Cardiac muscle cell (in vitro differentiated cells and primary cell): Measurements from ENCODE around the gene SPECC1. TPM values are rescaled to one million over a fixed set of nuclear protein-coding genes. Genes with fewer than 3 reads are reported as not detected.

ENCODE experiments used
- DNase-seq, 2 donors: peaks; one replicate each; pipeline versions ENCODE4 v3.0.0 to v3.0.0-alpha.2; 2010 to 2017; ENCODE audit warnings: low read depth in 1 of 2, low spot score in 1 of 2
- H3K27ac ChIP-seq: fragments of 200-600 bp; sonication (generic); 2 replicates; pipeline ENCODE4 v1.5.1; 2016
- H3K27me3 ChIP-seq: fragments of 200-600 bp; sonication (generic); 2 replicates; pipeline ENCODE4 v1.6.0; 2016; ENCODE audit warnings: control low read depth
- H3K36me3 ChIP-seq: fragments of 200-600 bp; sonication (generic); 2 replicates; pipeline ENCODE4 v1.5.1; 2016; ENCODE audit warnings: control low read depth
- H3K4me1 ChIP-seq: fragments of 200-600 bp; sonication (generic); 2 replicates; pipeline ENCODE4 v1.8.1; 2017; ENCODE audit warnings: low read depth, mild to moderate bottlenecking, mixed run types
- H3K4me3 ChIP-seq: fragments of 200-600 bp; sonication (generic); 2 replicates; pipeline ENCODE4 v1.5.1; 2016; ENCODE audit warnings: mild to moderate bottlenecking
- H3K9me3 ChIP-seq: fragments of 200-600 bp; sonication (generic); 2 replicates; pipeline ENCODE4 v1.5.1; 2017; ENCODE audit warnings: low read depth, mild to moderate bottlenecking, control low read depth
- polyA plus RNA-seq: library from polyadenylated mRNA; unstranded; fragments of >200 nt; fragmentation: Nextera tagmentation; extraction: Ambion mirVana; gene quantifications from 2 replicates; pipeline ENCODE4 v1.2.1, GENCODE V29; 2016
- total RNA-seq: library from RNA; depleted of rRNA; stranded (reverse); fragments of >200 nt; gene quantifications from 2 replicates; pipeline ENCODE4 v1.2.3, GENCODE V29; 2016
- TF ChIP-seq, protein P1 (sequence below): IDR thresholded peaks from 2 replicates; pipeline ENCODE4 v1.5.1; 2012; ENCODE audit warnings: low read depth, mild to moderate bottlenecking, low read length

Gene SPECC1
- total and polyA plus RNA-seq, 2 experiments from 2014 or later, result 13.6 to 48.7 TPM

DNA sequence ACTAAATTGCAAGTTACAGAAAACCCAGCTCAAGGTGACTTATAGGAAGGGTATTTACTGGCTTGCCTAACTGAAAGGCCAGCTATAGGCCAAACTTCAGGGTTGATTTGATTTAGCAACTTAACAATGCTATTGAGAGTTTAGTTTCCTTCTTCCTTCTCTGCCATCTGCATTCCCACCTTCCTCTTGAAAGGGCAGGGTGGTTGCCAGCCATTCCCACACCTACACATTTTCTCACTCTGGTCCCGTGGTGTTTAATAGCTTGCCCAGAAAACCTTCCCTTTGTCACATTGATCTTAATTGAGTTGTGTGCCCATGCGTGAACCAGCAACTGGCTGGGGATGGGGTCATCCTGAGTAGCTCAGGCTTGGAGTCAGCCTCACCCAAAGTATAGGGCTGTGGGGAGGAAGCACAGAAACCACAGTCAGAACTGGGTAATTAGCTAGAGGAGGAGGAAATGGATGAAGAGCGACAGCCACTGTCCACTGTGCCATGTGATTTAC is 194.7 kb downstream of the SPECC1 start:
- no peak for DNase-seq
- H3K4me1 ChIP-seq, result no peaks in the 10 kb centered on the region
- TF ChIP-seq, protein P1, sequence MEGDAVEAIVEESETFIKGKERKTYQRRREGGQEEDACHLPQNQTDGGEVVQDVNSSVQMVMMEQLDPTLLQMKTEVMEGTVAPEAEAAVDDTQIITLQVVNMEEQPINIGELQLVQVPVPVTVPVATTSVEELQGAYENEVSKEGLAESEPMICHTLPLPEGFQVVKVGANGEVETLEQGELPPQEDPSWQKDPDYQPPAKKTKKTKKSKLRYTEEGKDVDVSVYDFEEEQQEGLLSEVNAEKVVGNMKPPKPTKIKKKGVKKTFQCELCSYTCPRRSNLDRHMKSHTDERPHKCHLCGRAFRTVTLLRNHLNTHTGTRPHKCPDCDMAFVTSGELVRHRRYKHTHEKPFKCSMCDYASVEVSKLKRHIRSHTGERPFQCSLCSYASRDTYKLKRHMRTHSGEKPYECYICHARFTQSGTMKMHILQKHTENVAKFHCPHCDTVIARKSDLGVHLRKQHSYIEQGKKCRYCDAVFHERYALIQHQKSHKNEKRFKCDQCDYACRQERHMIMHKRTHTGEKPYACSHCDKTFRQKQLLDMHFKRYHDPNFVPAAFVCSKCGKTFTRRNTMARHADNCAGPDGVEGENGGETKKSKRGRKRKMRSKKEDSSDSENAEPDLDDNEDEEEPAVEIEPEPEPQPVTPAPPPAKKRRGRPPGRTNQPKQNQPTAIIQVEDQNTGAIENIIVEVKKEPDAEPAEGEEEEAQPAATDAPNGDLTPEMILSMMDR, result no peak

DNA sequence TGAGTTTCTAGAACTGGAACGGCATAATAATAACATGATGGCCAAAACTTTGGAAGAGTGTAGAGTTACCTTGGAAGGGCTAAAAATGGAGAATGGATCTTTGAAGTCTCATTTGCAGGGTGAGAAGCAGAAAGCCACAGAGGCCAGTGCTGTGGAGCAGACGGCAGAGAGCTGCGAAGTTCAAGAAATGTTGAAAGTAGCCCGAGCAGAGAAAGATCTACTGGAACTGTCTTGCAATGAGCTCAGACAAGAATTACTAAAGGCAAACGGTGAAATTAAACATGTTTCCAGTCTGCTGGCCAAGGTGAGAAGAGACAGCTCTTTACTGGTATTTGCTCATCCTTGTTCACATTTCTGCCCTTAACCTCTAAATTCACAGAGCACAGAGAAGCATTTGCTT is 196.4 kb downstream of the SPECC1 start:
- H3K9me3 ChIP-seq, result no peaks in the 10 kb centered on the region
- H3K36me3 ChIP-seq, result no peaks in the 10 kb centered on the region
- no peak overlapping the region for H3K4me3 ChIP-seq
- DNase-seq, result no peak
- no peaks in the 10 kb centered on the region for H3K4me1 ChIP-seq
- TF ChIP-seq, protein P1, result no peak
- H3K27me3 ChIP-seq, result no peaks in the 10 kb centered on the region
- no peak overlapping the region for H3K27ac ChIP-seq

More for the DNA sequence above, 194.7 kb downstream of the SPECC1 start:
- Histone ChIP-seq H3K27me3 (no peaks in the 10 kb centered on the region), H3K36me3 (no peaks in the 10 kb centered on the region), H3K9me3 (no peaks in the 10 kb centered on the region), H3K27ac (no peak overlapping the region), H3K4me3 (no peak overlapping the region)

DNA sequence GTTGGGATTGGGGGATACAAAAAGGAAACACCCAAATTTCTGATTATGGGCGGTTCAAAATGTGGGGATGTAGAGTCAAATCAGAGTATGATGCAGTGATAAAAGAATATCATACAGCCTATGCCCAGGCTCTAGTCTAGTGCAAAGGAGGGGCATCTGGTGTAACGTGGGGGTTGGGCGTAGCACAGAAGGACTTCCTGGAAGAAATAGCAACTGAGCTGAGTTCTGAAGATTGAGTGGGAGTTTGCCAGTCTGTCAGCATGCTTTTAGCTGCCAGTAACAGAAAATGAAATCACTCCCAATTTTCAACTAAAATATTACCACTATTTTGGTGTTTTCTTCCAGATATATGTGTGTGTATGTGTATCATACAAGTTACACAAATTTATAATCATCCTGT is 196.9 kb downstream of the SPECC1 start:
- H3K4me1 ChIP-seq, result no peaks in the 10 kb centered on the region
- DNase-seq, result peak in 1 of 2 donors; percentile 51
- H3K4me3 ChIP-seq, result no peak overlapping the region

DNA sequence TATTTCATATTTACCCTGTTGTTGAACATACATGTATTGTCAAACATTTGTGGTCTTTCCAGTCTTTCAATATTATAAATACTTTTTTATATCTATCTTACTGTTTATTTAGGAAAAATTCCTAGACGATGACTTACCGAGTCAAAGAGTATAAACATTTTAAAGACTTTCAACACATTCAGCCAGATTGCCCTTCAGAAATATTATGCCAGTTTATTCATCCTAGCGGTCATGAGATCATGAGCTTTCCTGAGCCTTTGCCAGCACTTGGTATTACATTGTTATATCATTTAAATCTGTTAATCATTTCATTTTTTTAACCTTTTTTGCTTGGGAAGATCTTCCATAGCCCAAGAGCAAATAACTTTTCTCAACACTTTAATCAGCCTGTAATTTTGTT is 197.4 kb downstream of the SPECC1 start:
- H3K9me3 ChIP-seq, result no peaks in the 10 kb centered on the region
- H3K36me3 ChIP-seq, result no peaks in the 10 kb centered on the region
- no peak overlapping the region for H3K4me3 ChIP-seq
- no peaks in the 10 kb centered on the region for H3K4me1 ChIP-seq
- DNase-seq, result peak in 1 of 2 donors; percentile 64
- TF ChIP-seq, protein P1, result no peak
- no peaks in the 10 kb centered on the region for H3K27me3 ChIP-seq
- H3K27ac ChIP-seq, result no peak overlapping the region

More for the DNA sequence above, 196.9 kb downstream of the SPECC1 start:
- no peaks in the 10 kb centered on the region for H3K36me3 ChIP-seq
- H3K9me3 ChIP-seq, result no peaks in the 10 kb centered on the region
- no peaks in the 10 kb centered on the region for H3K27me3 ChIP-seq
- no peak overlapping the region for H3K27ac ChIP-seq
- TF ChIP-seq, protein P1, result no peak

DNA sequence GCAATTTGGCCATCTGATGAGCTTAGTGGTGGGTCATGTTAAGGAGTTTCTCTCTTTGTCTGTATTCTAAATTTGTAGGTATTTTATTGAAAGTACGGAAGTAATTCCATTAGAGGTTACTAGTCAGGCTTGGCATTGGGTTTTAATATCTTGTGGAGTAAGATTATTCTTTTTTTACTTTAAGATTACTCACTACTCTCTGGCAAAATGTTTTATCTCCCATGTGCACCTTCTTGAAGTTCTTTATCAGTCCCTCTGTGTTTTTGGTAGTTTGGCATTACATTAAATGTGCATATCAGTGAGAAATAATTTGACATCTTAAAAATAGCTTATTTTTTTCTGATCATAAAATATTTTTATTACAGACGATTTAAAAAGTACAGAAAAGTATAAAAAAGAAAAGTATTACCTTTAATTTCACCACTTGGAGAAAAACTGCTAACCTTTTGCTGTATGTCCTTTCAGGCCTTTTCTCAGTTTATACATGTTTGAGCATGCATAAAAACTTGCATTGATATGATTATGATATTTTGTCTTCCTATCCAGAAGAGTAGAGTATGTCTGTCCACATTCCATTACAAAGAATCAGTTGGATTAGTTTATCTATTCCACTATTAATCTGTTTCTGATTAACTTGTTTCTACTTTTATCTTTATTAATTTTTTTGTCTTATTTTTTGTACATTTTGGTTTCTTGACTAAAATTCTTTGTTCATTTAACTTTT is 198.3 kb downstream of the SPECC1 start:
- Histone ChIP-seq H3K4me3 (no peak overlapping the region), H3K27me3 (no peaks in the 10 kb centered on the region), H3K4me1 (no peaks in the 10 kb centered on the region), H3K27ac (no peak overlapping the region), H3K36me3 (no peaks in the 10 kb centered on the region), H3K9me3 (no peaks in the 10 kb centered on the region)
- DNase-seq, result no peak
- TF ChIP-seq, protein P1, result no peak
